Middle frontal gyrus (tissue), 1 donor: ENCODE data around the gene TPRG1.

ENCODE experiments used
- DNase-seq: peaks from one replicate; pipeline ENCODE4 v3.0.0-alpha.2; 2015; ENCODE audit warnings: low spot score; ENCODE audit errors: extremely low spot score

Gene TPRG1

DNA sequence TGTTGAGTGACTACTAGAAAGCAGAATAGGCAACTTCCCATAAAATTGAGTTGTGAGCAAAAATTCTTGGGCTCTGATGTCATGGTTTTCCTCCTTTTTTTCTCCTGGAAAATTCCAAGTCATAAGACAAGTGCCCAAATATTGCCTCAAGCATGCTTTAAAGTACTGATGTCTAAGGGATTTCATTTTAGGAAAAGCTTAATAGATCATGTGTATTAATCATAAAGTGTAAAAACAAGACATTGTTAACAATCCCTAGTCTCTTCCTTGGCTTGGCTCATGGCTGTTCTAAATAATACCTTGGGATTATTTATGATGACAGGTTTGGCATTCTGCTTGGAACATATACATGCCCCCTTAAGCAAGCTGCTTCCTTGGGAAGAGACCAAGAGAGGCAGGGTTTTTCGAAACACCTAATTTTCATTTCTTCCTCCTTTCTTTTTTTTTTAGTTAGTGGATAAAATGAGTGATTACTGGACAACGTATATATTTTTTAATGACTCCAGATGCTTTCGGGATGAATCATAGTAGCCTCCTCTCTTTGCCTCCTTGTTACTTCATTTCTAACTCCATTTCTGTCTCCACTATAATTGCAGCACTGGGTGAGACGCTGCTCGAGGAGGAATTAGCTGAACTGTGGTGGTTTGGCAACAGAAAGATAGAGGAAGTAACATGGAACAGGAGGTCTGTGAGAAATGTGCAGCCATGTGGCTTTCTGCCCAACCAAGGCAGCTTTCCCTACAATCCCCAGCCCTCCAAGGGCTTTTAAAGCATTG, 104.9 kb downstream of the TPRG1 start:
- DNase-seq, result no peak

DNA sequence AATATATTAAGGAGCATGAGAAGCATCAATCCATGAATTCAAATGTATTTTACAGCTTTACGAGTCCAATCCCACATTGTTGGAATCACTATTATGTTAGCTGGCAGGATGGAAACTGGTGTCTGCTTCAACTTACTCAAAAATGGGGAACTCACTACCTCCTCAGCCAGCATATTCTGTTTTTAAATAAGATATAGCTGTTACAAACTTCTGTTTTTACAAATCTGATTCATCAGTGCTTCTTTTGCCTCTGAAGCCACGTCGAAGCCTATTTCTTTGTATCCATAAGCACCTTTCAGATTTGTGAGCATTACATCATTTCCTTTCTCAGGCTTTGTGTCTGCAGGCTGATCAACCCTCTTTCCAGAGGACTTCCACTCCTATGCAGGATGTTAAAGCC, 105.9 kb downstream of the TPRG1 start:
- no peak for DNase-seq

DNA sequence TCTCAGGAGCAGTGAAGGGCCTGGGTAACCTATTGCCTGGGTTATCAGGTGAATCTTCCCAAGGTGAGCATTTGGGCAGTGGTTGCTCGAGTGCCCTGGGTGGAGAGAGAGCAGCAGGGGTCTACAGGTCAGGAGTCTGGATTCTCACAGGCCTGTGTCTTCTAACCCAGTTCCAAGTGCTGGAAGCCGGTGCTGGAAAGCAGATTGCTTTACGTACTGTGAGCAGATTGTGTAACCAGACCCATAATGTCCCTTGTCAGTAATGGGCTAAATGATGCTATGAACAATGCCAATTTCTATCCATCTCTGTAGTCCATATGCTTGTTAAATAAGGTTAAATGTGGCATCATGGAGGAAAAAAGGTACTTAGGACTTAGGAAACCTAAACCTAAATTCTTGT, 106.5 kb downstream of the TPRG1 start:
- DNase-seq, result no peak

DNA sequence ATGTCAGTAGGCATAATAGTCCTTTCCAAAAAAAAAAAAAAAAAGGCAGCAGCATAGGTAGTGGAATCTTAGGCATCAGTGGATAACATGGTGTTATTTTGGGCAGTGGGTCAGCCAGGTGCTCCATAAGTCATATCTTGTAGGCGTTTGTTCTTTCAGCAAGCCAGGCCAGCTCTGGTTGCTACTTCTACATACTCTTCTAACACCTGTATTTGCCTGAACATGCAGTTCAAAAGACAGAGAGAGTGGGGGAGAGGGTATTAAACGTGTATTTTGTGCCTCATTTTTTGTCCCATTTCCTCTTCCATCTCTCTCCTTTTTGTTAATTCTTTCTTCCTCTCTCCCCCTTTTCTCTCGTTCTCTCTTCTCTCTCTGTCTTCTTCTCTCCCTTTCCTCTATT, 110.4 kb downstream of the TPRG1 start:
- no peak for DNase-seq

DNA sequence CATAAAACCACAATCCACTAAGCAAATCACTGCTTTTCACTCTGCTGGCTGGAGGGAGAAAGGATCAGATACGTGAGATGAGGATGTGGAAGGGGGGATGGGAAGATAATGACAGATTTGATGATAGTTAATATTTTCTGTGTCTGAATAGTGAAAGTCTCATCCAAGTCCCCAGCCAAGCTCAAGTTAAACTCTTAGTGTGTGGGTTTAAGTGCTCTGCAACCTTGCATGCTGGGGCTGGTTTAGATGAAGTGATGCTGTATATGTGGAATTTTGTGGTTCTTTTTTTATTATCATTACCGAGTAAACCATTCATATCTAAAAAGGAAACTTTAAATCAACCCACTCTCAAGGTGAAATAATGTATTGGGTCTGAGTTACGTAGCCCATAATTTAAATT, 111.0 kb downstream of the TPRG1 start:
- no peak for DNase-seq

DNA sequence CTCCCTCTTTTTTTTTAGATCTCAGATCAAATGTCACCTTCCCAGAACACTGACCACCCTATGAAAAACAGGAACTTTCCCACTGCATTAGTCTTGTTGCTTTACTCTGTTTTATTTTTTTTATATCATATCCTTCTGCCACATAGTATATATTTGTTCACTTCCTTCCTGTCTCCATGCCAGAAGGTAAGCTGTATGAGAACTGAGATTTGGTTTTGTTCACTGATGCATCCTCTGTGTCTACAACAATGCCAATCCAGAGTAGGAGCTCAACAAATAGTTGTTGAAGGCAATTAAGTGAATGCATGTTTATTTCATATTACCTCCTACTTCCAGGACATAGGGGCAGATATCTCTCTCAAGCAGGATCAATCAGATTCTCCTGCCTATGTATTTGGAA, 114.4 kb downstream of the TPRG1 start:
- no peak for DNase-seq

DNA sequence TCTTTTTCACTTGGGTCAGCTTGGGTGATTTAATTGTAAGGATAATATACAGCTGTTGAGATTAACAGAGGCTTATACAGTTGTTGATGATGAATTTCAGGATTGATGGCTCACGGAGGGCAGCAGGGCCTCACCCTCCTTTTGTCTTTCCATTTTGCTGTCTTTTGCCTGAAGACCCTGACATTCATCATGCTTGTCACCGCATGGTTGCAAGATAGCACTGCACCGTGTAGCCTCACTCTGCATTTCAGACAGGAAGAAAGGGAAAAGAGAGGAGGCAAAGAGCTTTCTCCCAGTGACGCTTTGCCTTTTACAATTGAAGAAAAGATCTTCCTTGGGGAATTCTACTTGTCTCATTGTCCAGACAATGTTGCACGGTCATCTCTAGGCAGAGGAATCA, 115.1 kb downstream of the TPRG1 start:
- no peak for DNase-seq

DNA sequence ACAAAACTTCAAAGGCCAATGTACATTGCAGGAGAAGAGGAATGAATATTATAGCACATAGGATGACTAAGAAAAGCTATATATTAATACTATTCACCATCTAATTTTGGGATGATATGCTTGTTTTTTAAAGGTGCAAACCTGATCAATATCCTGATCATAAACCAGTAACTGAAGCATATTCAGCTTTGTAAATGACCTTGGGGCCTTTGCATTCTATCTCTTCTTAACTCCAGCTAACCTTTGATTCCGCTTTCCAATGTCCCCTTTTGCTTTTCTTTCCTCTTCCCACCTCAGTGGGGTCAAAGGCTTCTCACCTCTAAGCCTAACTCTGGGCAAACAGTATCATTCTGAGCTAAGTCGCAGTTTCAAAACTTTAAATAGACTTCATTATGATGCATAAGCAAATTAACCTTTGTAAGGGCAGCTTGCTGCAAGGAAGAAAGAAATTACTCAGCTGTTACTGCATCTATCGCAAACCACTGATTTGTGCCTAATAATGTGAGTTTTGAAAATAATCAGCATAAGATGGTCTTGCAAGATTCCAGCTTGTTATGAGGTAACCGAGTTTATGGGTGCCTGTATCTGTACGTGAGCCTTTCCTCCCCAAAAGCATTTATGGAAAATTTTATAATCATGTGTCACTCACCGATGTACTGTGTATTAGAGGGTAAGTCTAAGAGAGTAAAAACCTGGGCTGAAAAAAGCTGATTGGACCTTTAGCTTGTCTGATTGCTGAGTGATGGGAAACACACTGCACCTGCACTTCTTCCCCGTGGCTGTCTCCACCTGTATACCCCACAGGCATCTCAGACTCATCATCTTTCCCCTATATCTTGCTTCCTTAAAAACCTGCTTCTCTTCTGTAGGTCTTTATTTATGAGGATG, 116.8 kb downstream of the TPRG1 start:
- DNase-seq, result no peak

DNA sequence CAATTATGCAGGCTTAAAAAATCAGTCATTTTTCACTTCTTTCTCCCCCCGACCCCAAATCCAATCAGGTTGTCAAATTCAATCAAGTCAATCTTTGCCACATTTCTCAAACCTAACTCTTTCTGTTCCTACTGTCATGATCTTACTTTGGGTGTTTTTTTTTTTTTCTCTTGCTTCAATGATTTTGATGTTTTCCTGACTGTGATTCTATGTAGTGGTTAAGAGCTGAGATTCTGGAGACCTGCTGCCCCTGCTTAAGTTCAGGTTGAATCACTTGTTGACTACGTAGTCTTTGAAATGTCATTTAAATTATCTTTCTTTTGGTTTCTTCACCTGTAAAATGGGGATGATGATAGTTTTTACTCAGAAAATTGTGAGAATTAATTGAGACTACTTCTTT, 117.5 kb downstream of the TPRG1 start:
- DNase-seq, result no peak

DNA sequence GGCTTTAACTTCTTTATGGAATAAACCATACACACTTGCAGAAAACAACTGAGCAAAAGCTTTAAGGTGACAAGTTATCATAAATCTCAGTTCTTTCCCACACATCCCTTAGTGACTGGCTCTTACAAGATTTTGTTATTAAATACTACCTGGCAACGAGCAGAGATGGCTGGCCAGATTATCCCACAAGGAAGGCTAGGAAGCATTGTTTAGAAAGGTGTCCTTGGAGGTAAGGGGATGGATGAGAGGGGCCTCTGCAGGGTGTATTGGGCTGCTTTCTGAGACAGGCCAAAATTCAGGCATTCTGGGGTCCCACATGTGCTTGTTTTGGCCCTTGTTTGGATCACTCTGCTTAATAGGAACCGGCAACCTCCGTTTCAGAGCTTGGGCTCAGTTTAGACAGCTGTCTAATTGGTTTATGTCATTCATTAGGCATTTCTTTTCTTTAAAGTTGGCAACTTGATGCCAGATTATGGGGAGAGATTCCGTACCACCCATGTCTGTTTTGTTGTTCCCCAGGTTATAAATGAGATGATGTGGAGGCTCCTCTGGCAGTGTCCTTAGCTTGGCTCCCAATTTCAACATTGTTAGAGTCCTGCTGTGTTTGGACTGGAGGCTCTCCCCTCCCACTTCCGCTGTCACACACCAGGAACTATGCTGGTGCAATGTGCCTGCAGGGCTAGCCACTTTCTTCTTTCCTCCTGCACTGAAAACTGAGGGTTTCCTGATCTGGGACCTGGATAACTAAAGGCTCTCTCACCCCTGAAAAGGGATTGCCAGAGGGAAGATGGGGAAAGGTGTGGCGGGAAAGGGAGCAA, 121.1 kb downstream of the TPRG1 start:
- no peak for DNase-seq

DNA sequence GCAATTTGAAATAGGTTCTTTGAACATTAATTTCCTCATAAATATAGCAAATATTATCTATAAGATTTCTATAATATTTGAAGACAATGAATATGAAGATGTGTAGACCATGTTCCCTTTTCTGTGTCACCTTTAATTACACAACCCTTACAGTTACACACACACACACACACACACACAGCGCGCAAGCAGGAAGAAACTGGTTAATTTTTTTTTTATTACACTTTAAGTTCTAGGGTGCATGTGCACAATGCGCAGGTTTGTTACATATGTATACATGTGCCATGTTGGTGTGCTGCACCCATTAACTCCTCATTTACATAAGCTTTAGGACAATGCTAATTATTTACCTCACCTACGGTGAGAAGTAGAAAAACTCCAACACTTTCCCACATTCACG, 122.9 kb downstream of the TPRG1 start:
- DNase-seq, result no peak

DNA sequence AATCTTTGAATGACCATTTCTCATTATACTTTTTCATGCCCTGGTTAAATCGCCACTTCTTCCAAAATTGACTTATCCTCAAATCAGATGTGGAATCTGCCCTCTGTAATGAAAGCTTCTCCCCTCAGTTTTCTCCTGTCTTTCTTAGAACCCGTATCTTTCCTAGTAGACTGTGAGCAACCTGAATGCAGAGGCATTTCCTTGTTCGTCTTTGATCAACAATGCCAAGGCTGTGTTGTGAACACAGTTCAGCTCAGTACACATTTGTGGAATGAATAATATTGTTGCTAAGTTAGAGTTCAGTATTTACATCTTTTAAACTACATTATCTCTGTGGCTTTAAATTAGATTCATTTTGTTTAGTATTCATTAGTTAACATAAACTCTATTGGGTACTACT, 123.3 kb downstream of the TPRG1 start:
- DNase-seq, result no peak

DNA sequence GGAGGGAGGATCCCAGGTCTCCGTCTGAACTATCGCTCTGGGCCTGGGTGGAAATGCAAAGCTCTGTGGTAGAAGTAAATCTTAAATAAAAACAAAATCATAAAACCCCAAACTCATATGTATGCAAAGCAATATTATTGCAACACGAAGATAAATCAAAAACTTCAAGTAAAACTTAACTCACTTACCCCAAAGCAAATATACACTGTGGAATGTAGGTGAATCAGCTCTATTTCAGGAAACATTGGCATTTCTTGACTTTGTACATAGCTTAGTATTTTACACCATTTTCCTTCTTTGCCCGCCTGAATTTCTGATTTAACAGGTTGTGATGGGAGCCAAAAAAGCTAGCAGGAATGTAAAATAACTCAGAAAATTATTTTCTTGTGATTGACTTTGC, 126.2 kb downstream of the TPRG1 start:
- DNase-seq, result no peak

DNA sequence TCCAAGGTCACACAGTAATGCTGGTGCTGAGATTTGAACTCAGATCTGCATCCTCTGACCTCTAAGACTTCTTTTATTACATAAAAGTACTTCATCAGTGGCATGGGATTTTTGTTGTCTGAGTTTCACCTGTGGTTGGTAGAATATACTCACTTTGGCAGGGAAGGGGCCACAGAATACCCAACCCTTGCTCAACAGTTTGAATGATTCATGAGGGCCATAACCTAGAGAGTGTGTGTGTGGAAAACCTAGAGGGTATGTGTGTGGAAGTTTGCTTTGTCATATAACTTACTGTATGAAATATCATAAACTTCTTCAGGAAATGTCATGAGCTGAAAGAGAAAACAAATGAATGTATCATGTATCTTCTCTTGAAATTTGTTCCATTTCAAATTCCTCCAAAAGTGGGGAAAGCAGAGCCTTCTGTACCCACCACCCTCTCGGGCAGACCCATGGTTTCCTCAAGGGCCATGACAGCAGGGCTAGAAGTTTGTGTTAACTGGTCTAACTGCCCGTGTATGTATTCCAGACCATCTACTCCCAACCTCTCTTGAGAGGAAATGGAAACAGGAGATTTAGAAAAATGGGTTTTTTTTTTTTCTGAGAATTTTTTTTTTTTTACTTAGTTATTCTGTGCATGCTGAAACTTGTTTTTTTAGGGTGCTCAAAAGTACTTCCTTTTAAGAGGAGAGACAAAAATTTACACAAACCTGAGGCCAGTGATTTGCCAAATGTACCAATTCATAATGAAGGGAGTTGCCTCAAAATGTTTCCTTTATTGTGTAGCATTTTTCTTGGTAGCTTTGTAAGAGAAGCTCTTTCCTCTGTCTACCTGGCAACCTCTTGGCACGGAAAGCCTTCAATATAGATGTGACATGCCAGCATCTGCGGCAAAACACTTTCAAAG, 127.0 kb downstream of the TPRG1 start:
- no peak for DNase-seq

DNA sequence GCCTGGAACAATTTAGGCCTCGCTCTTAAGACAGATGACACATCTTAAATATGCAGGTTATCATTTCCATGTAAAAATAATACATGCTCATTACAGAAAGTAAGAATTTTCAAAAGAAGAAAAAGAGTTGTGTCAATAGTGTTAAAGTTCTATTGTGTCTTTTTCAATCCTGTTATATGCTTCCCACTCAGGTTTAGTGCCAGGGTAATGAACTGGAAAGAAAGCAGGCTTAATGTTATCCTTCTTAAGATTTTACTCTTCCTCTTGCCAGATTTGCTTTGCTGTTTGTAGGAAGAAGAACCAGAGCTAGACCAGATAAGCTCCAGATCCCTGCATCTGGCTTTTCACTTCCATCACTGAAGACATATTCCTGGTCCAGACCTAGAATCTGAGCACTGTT, 128.6 kb downstream of the TPRG1 start:
- no peak for DNase-seq

DNA sequence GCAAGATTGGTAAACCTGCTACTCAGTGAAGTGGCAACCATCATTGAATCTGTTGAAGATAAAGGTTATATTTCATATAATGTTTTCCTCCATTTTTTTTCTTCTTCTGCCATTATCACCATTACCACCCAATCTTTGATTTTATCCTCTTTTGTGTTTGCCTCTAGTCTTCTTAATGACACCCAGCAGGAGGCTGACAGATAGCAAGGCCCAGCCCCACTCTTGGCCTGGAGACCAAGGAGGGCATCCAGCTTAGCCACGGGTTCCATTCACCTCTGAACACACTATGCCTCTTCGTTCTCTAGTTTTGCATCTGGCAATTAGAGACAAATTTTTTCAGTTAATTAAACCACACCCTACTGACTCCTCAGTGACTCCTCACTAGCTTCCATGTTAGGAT, 129.7 kb downstream of the TPRG1 start:
- no peak for DNase-seq

DNA sequence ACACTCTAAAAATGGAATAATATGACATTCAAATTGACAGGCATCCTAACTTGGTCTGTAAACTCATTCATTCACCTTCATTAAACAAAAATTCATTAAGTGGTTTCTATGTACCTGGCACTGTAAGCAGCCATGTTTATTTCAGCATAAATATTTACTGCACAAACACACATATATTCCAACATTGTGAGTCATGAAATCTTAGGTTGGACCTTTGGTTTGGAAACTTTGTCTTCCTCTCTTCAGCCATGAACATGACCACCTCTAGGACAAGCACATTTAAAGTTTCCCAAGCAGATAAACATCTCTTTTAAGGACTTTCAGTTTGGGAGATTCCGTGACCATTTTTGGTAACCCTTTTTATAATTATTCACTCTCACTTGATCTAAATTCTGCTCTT, 131.8 kb downstream of the TPRG1 start:
- no peak for DNase-seq

DNA sequence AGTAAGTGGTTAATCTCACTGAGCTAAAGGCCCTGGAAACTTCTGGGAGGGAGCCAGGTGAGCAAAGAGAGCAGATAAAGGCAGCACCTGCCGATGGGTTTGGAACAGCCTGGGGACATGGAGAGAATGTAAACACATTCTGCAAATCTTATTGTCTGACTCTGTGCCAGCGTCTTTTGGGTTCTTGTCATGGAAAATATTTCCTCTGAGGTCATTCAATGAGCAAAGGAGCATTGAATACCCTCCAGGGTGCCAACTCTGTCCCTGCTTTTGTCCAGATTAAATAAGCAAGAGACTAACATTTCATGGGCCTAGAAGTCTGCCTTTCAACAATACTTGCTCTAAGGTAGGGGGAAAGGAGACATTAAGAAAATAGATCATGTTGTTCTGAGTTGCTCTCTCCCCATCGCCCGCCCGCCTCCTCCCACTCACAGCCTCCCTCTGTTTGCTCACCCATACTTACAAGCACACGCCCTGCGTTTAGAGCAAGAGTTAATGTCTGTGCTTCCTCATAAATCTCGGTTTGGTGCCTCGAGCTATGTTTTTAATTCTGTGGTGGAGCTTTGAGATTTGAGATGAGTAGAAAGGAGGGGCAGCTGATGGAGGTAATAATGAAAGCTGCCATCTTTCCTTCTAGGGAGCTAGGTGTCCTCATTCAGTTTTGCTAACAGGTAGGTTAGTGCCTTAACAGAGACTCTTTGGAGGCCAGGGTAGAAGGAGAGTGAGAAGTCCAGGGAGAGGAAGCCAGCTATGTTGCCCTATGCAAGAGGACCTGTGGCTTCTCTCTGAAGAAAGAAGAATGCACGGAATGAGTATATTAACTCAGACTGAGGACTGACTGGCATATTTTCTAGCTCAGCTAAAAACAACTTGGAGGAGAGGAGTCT, 132.9 kb downstream of the TPRG1 start:
- no peak for DNase-seq

DNA sequence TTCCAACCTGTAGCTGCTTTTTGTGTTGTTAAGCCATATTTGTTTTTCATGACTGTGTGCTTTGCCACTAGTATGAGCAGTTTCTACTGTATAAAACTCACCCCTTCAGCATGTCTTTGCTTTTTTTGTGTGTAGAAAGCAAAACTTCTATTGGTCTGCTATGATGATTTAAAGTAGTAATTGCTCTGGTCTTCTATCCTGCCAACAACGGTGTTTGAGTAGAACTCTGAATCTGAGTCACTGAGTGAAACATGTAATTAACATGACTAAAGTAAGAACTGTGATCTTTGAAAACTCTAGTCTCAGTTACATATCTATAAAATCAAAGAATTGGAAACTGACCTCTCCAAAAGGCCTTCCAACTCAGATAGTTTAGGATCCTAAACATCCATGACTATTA, 133.6 kb downstream of the TPRG1 start:
- DNase-seq, result no peak

DNA sequence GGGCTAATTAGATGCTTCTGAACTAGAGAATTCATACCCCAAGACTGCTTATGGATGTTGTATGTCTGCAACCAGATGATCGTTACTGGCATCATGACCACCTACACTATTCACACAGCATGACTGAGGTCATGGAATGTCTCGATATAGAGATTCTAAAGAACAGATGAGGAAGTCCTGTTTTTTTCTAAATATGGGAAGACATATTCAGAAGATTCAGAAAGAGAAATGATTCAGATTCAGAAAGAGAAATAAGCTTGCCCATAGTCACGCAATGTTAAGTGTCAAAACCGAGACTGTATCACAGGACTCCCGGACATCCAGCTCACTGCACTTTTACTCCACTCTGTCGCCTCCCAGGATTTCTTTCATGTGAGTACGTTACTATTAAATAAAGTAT, 136.2 kb downstream of the TPRG1 start:
- DNase-seq, result no peak
